Tibial artery (tissue), 4 donors: ENCODE data around the gene FOXO6.

Experiments
- DNase-seq, 2 donors: peaks; one replicate each; pipeline ENCODE4 v3.0.0-alpha.2; 2019
- H3K27ac ChIP-seq, 2 donors: fragments of 200-600 bp; sonication (generic) in 1 of 2; 1 replicate in 1 of 2; 2 replicates in 1 of 2; pipeline ENCODE4 v1.5.1; 2018 to 2019; ENCODE audit warnings: mild to moderate bottlenecking in 1 of 2
- H3K27me3 ChIP-seq, 2 donors: fragments of 200-600 bp; sonication (generic) in 1 of 2; one replicate each; pipeline versions ENCODE4 v1.5.1 to v1.6.0; 2016 to 2019
- H3K36me3 ChIP-seq, 3 donors: fragments of 200-600 bp; sonication (generic) in 2 of 3; one replicate each; pipeline ENCODE4 v1.5.1; 2016 to 2019; ENCODE audit warnings: mild to moderate bottlenecking in 2 of 3
- H3K4me1 ChIP-seq, 4 donors: fragments of 200-600 bp; sonication (generic) in 2 of 4; 1 replicate in 3 of 4; 2 replicates in 1 of 4; pipeline ENCODE4 v1.5.1; 2016 to 2019
- H3K4me3 ChIP-seq, 2 donors: fragments of 200-600 bp; sonication (generic) in 1 of 2; 1 replicate in 1 of 2; 2 replicates in 1 of 2; pipeline ENCODE4 v1.5.1; 2018 to 2019; ENCODE audit warnings: mild to moderate bottlenecking in 2 of 2
- H3K9me3 ChIP-seq, 3 donors: fragments of 200-600 bp; sonication (generic) in 1 of 3; one replicate each; pipeline ENCODE4 v1.5.1; 2016 to 2019
- CTCF ChIP-seq, 2 experiments: fragments of 200-600 bp in 1 of 2; fragments of 450-650 bp in 1 of 2; IDR thresholded peaks; one replicate each; pipeline ENCODE4 v1.5.1; 2017 to 2019; ENCODE audit warnings: antibody characterized with exemption in 2 of 2, mild to moderate bottlenecking in 1 of 2, moderate library complexity in 1 of 2
- intact Hi-C: fragments of 100-400 bp; cut with DNase I; formaldehyde crosslinking; loops from one replicate; pipeline ENCODE4 v1.15.0; 2023; ENCODE audit warnings: low total_unique reads

Gene FOXO6

DNA sequence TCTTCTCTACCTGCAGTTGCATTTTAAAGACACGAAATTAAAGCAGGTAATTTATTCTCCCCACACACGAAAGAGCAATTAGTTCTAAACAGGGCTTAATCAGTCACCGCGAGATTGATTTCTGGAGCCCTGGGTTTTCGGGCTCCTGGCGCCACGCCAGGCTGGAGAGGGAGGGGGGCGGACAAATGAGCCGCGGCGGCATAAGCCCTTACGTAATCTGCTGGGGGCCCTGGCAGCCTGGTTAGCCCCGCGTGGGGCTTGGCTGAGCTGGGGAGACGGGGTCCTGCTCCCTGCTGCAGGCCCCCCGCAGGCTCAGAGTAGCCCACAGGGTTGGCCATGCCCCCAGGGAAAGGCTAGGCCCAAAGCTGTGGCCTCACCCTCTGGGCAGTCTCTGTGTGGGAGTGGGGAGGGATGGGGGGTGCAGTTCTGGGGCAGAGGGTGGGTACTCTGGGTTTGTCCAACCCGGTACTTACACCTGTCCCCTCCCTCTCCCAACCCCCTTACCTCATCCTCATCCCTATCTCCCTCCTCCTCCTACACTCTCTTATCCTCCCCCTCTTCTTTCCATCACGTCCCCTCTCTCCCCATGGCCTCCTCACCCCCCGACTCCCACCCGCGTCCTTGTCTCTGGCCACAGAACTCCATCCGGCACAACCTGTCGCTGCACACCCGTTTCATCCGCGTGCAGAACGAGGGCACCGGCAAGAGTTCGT, 19.9 kb downstream of the FOXO6 start:
- Histone ChIP-seq H3K4me1 (peaks cover 0 to 50% (median 30%) of the 10 kb centered on the region in 4 donors), H3K27me3 (no peaks in the 10 kb centered on the region), H3K36me3 (peaks cover 0 to 18% (median 0%) of the 10 kb centered on the region in 3 donors), H3K9me3 (no peaks in the 10 kb centered on the region), H3K27ac (peak overlapping the region; percentile 99), H3K4me3 (peak overlapping the region; percentile 77 to 91)
- intact Hi-C loops: loop anchor here (2.0 kb wide), 1 partner anchor 14 kb away; no protein-coding TSS in a partner anchor
- DNase-seq: peak; percentile 58 to 82
- TF ChIP-seq CTCF (IDR thresholded peaks at IDR 0.05): no peak

DNA sequence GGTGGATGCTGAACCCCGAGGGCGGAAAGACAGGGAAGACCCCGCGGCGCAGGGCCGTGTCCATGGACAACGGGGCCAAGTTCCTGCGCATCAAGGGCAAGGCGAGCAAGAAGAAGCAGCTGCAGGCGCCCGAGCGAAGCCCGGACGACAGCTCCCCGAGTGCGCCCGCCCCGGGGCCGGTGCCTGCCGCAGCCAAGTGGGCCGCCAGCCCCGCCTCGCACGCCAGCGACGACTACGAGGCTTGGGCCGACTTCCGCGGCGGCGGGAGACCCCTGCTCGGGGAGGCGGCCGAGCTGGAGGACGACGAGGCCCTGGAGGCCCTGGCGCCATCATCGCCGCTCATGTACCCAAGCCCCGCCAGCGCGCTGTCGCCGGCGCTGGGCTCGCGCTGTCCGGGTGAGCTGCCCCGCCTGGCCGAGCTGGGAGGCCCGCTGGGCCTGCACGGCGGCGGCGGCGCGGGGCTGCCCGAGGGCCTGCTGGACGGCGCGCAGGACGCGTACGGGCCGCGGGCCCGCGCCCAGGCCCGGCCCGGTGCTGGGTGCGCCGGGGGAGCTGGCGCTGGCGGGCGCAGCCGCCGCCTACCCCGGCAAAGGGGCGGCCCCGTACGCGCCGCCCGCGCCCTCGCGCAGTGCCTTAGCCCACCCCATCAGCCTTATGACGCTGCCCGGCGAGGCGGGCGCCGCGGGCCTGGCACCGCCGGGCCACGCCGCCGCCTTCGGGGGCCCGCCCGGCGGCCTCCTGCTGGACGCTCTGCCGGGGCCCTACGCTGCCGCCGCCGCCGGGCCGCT, 20.7 kb downstream of the FOXO6 start:
- Histone ChIP-seq H3K27ac (peak overlapping the region; percentile 99), H3K27me3 (no peaks in the 10 kb centered on the region), H3K4me1 (peaks cover 0 to 51% (median 30%) of the 10 kb centered on the region in 4 donors), H3K9me3 (no peaks in the 10 kb centered on the region), H3K36me3 (peaks cover 0 to 18% (median 0%) of the 10 kb centered on the region in 3 donors), H3K4me3 (peak overlapping the region; percentile 77 to 91)
- DNase-seq: peak; percentile 60 to 82
- intact Hi-C loops: loop anchor here (1.0 to 2.0 kb wide), 2 partner anchors 15 to 21 kb away; partner anchors contain the start of gene FOXO6
- TF ChIP-seq CTCF (IDR thresholded peaks at IDR 0.05): no peak

GRCh38 chr1:41382480-41383090, 21.4 kb downstream of the FOXO6 start:
- intact Hi-C loops: loop anchor here (1.0 kb wide), 1 partner anchor 21 kb away; the partner anchor contains the start of gene FOXO6
- Histone ChIP-seq H3K27ac (peak overlapping the region; percentile 99), H3K4me3 (peak overlapping the region; percentile 77 to 91), H3K9me3 (no peaks in the 10 kb centered on the region), H3K27me3 (no peaks in the 10 kb centered on the region), H3K36me3 (peaks cover 0 to 13% (median 0%) of the 10 kb centered on the region in 3 donors), H3K4me1 (peaks cover 0 to 58% (median 35%) of the 10 kb centered on the region in 4 donors)
- peak in 1 of 2 experiments; percentile 36 for TF ChIP-seq CTCF (IDR thresholded peaks at IDR 0.05)
- DNase-seq: peak; percentile 61 to 85

GRCh38 chr1:41383094-41383852, 22.0 kb downstream of the FOXO6 start:
- peaks cover 0 to 64% (median 41%) of the 10 kb centered on the region in 4 donors for H3K4me1 ChIP-seq
- H3K36me3 ChIP-seq: peaks cover 0 to 6% (median 0%) of the 10 kb centered on the region in 3 donors
- intact Hi-C loops: no loop called here
- no peak for TF ChIP-seq CTCF (IDR thresholded peaks at IDR 0.05)
- peak in 1 of 2 donors; percentile 52 for DNase-seq
- H3K27ac ChIP-seq: peak overlapping the region; percentile 99
- H3K27me3 ChIP-seq: no peaks in the 10 kb centered on the region
- no peaks in the 10 kb centered on the region for H3K9me3 ChIP-seq
- H3K4me3 ChIP-seq: peak overlapping the region; percentile 77 to 91

- Histone ChIP-seq H3K4me1 (peaks cover 0 to 62% (median 46%) of the 10 kb centered on the region in 4 donors), H3K36me3 (no peaks in the 10 kb centered on the region), H3K27me3 (no peaks in the 10 kb centered on the region), H3K27ac (no peak overlapping the region), H3K4me3 (no peak overlapping the region), H3K9me3 (no peaks in the 10 kb centered on the region)
- TF ChIP-seq CTCF (IDR thresholded peaks at IDR 0.05): no peak
- intact Hi-C loops: no loop called here
- DNase-seq: no peak
Observed at GRCh38 chr1:41384579-41384978, 23.3 kb downstream of the FOXO6 start.
